K562 (cell line): Measurements from ENCODE around the gene C13orf42. TPM values are rescaled to one million over a fixed set of nuclear protein-coding genes. Genes with fewer than 3 reads are reported as not detected.

ENCODE experiments used
- ATAC-seq: fragments of 200-7000 bp; cut with Tn5 transposase; 3 replicates; pipeline ENCODE4 v1.9.1; 2020; ENCODE audit warnings: moderate library complexity
- BruUV-seq: library from RNA; stranded (reverse); fragments of 400-500 nt; replicated peaks from 2 replicates; lab custom pipeline; 2021; lab: Mats Ljungman, UMichigan
- CTCF ChIA-PET: fragments of 300-600 bp; formaldehyde crosslinking; extraction: SDS; loops from one replicate; lab custom pipeline; 2021; ENCODE audit warnings: low intra/inter-chr PET ratio; lab: Yijun Ruan, JAX
- POLR2A ChIA-PET: fragments of 300-600, 350-650 bp; sonication (Branson Sonifier 250); formaldehyde crosslinking; extraction: SDS; loops from one replicate; lab custom pipeline; 2021; ENCODE audit warnings: antibody characterized with exemption, inconsistent platforms; lab: Yijun Ruan, JAX
- DNase-seq, 4 experiments: peaks; one replicate each; pipeline versions ENCODE4 v3.0.0 to v3.0.0-alpha.2; 2011 to 2018; ENCODE audit warnings: low spot score in 3 of 4, mixed read lengths in 3 of 4; ENCODE audit errors: extremely low read depth in 1 of 4
- FAIRE-seq: peaks from 2 replicates; lab custom pipeline; 2011; peaks lifted over from hg19 to GRCh38; lab: Jason Lieb, UNC
- H2AFZ ChIP-seq: 2 replicates; pipeline ENCODE4 v1.6.0; 2011; ENCODE audit warnings: low read depth, low read length, control low read depth, inconsistent platforms
- H3K27ac ChIP-seq: fragments of 200-600 bp; 3 replicates; pipeline ENCODE4 v1.8.0; 2011; ENCODE audit warnings: low read depth, mild to moderate bottlenecking, control low read depth, inconsistent platforms, low read length, moderate library complexity, mixed read lengths; ENCODE audit errors: extremely low read depth
- H3K27me3 ChIP-seq, 2 experiments: fragments of 300-600 bp in 1 of 2; 2 replicates in 1 of 2; 3 replicates in 1 of 2; pipeline versions ENCODE4 v1.6.0 to v1.8.0; 2011; ENCODE audit warnings: inconsistent platforms in 2 of 2, low read length in 2 of 2, mild to moderate bottlenecking in 1 of 2, mixed read lengths in 1 of 2, moderate library complexity in 1 of 2; ENCODE audit not compliant: control insufficient read depth in 2 of 2, insufficient read depth in 2 of 2
- H3K36me3 ChIP-seq: fragments of 300-600 bp; 3 replicates; pipeline ENCODE4 v1.8.0; 2011; ENCODE audit warnings: mild to moderate bottlenecking, low read length, inconsistent platforms; ENCODE audit not compliant: control insufficient read depth, insufficient read depth
- H3K4me1 ChIP-seq, 2 experiments: fragments of 200-600 bp in 1 of 2; replicated peaks in 1 of 2; 2 replicates in 1 of 2; 3 replicates in 1 of 2; pipeline versions ENCODE4 v1.5.1 to v1.8.0; 2011; ENCODE audit warnings: inconsistent platforms in 2 of 2, low read length in 2 of 2, mild to moderate bottlenecking in 1 of 2, mixed read lengths in 1 of 2, moderate library complexity in 1 of 2; ENCODE audit not compliant: control insufficient read depth in 2 of 2, insufficient read depth in 2 of 2
- H3K4me2 ChIP-seq: 2 replicates; pipeline ENCODE4 v1.6.1; 2011; ENCODE audit warnings: low read length, control low read depth, inconsistent platforms, mixed read lengths; ENCODE audit not compliant: insufficient read depth
- H3K4me3 ChIP-seq: fragments of 200-600 bp; sonication (generic), shearing (Covaris generic); 2 replicates; pipeline ENCODE4 v1.5.1; 2016; ENCODE audit warnings: control low read depth, inconsistent platforms
- H3K79me2 ChIP-seq: fragments of 200-600 bp; 3 replicates; pipeline ENCODE4 v1.8.0; 2011; ENCODE audit warnings: low read length, inconsistent platforms; ENCODE audit not compliant: control insufficient read depth, insufficient read depth
- H3K9ac ChIP-seq, 2 experiments: 2 replicates each; pipeline versions ENCODE4 v1.6.0 to v1.6.1; 2011; ENCODE audit warnings: low read depth in 2 of 2, low read length in 2 of 2, control low read depth in 1 of 2, inconsistent platforms in 1 of 2, mild to moderate bottlenecking in 1 of 2, mixed read lengths in 1 of 2; ENCODE audit not compliant: insufficient read depth in 1 of 2
- H3K9me1 ChIP-seq: one replicate; pipeline ENCODE4 v1.6.0; 2011; ENCODE audit warnings: inconsistent platforms, mild to moderate bottlenecking, low read length, moderate library complexity; ENCODE audit not compliant: control insufficient read depth, insufficient read depth
- H3K9me3 ChIP-seq: replicated peaks from 2 replicates; pipeline ENCODE4 v1.5.1; 2011; ENCODE audit warnings: low read depth, low read length, inconsistent platforms; ENCODE audit not compliant: control insufficient read depth, insufficient read depth
- H4K20me1 ChIP-seq: replicated peaks from 2 replicates; pipeline ENCODE4 v1.6.1; 2011; ENCODE audit warnings: low read length, inconsistent platforms, mixed read lengths; ENCODE audit not compliant: control insufficient read depth, insufficient read depth
- CBFA2T3 ChIP-seq: fragments of 450-650 bp; IDR thresholded peaks from 2 replicates; pipeline ENCODE4 v1.6.1; 2017
- CREM ChIP-seq: IDR thresholded peaks from 2 replicates; pipeline ENCODE4 v1.6.1; 2014; ENCODE audit warnings: antibody characterized with exemption, low read depth
- DPF2 ChIP-seq: fragments of 450-650 bp; IDR thresholded peaks from 2 replicates; pipeline ENCODE4 v1.6.1; 2016
- ETV6 ChIP-seq, 3 experiments: fragments of 150-350 bp in 1 of 3; sonication (generic) in 1 of 3; formaldehyde crosslinking in 1 of 3; IDR thresholded peaks; 2 replicates each; pipeline versions ENCODE4 v1.6.1 to v1.8.0; 2014 to 2022; ENCODE audit warnings: borderline replicate concordance in 2 of 3, low read depth in 2 of 3, antibody characterized with exemption in 1 of 3, low read length in 1 of 3, mild to moderate bottlenecking in 1 of 3, missing genetic modification reagents in 1 of 3
- EZH2 ChIP-seq: IDR thresholded peaks from 2 replicates; pipeline ENCODE4 v1.6.1; 2012; ENCODE audit warnings: low read depth, mild to moderate bottlenecking, inconsistent platforms, low read length, borderline replicate concordance
- FOXP4 ChIP-seq: sonication (generic); formaldehyde crosslinking; IDR thresholded peaks from 2 replicates; pipeline ENCODE4 v1.8.0; 2022; ENCODE audit warnings: mild to moderate bottlenecking, missing genetic modification reagents, borderline replicate concordance
- KAT2B ChIP-seq: IDR thresholded peaks from one replicate; pipeline ENCODE4 v1.6.1; 2012; ENCODE audit warnings: low read depth, mild to moderate bottlenecking, control low read depth, inconsistent platforms, low read length, moderate library complexity
- KLF1 ChIP-seq: fragments of 450-650 bp; IDR thresholded peaks from 2 replicates; pipeline ENCODE4 v1.6.1; 2016; ENCODE audit warnings: missing genetic modification characterization, missing compliant biosample characterization
- POLR2AphosphoS5 ChIP-seq: IDR thresholded peaks from 2 replicates; pipeline ENCODE4 v1.6.1; 2011; ENCODE audit warnings: mild to moderate bottlenecking, low read depth, low read length, moderate library complexity; ENCODE audit not compliant: control insufficient read depth, insufficient read depth
- SMARCE1 ChIP-seq: fragments of 450-650 bp; IDR thresholded peaks from 2 replicates; pipeline ENCODE4 v1.7.1; 2016; ENCODE audit warnings: mild to moderate bottlenecking
- ZFP30 ChIP-seq: fragments of 250-450 bp; sonication (Bioruptor Pico); IDR thresholded peaks from 2 replicates; pipeline ENCODE4 v1.8.0; 2022; ENCODE audit warnings: moderate library complexity, mild to moderate bottlenecking, inconsistent platforms, borderline replicate concordance
- ZNF766 ChIP-seq: fragments of 200-800 bp; sonication (Bioruptor generic); conservative IDR thresholded peaks from 2 replicates; pipeline ENCODE4 v1.6.1; 2016; ENCODE audit warnings: missing genetic modification characterization, missing compliant biosample characterization
- WGBS: fragments of 100-300 bp; shearing (Covaris generic); methylation state at CpG from one replicate; pipeline ENCODE4 v1.1.6; 2016; ENCODE audit warnings: low coverage, mixed read lengths; ENCODE audit not compliant: insufficient coverage; ENCODE audit errors: missing lambda C conversion rate; 5-methylcytosine and 5-hydroxymethylcytosine counted together
- in situ Hi-C: fragments of 300-500 bp; cut with MboI; formaldehyde crosslinking; loops from 4 replicates; pipeline ENCODE4 v1.15.0; 2018; ENCODE audit warnings: inconsistent platforms, mixed read lengths
- intact Hi-C: fragments of 100-400 bp; cut with micrococcal nuclease; formaldehyde crosslinking; loops from 2 replicates; pipeline ENCODE4 v1.14.2; 2022
- polyA plus RNA-seq, 8 experiments: library from polyadenylated mRNA; depleted of rRNA in 4 of 8; stranded (reverse) in 5 of 8; unstranded in 3 of 8; fragments of >200 nt; fragmentation: Nextera tagmentation in 2 of 8; fragmentation: Illumina TruSeq in 1 of 8; extraction: Ambion mirVana in 2 of 8; extraction: Trizol in 1 of 8; gene quantifications; 2 replicates each; pipeline versions ENCODE4 v1.2.1 to v1.2.3, GENCODE V29; 2011 to 2014; ENCODE audit warnings: inconsistent platforms in 1 of 8, missing spikeins in 1 of 8
- total RNA-seq, 7 experiments: library from RNA; depleted of rRNA in 6 of 7; stranded (reverse); fragments of >200 nt in 6 of 7; fragmentation: Illumina TruSeq in 2 of 7; extraction: Trizol in 2 of 7; gene quantifications; 2 replicates each; pipeline versions ENCODE4 v1.2.1 to v1.2.3, GENCODE V29; 2011 to 2021; ENCODE audit warnings: low replicate concordance in 1 of 7
- TF ChIP-seq, protein P1 (sequence below), 2 experiments: fragments of 450-650 bp; IDR thresholded peaks; 2 replicates each; pipeline ENCODE4 v1.6.1; 2018; ENCODE audit warnings: mild to moderate bottlenecking in 2 of 2, low read depth in 1 of 2; ENCODE audit not compliant: partially characterized antibody in 2 of 2

The C13orf42 gene
- total and polyA plus RNA-seq, 9 of the 15 experiments (the other 6 are each of a cell fraction or from before 2014, with no cell fraction given): 0.18 TPM; not detected in 8

DNA sequence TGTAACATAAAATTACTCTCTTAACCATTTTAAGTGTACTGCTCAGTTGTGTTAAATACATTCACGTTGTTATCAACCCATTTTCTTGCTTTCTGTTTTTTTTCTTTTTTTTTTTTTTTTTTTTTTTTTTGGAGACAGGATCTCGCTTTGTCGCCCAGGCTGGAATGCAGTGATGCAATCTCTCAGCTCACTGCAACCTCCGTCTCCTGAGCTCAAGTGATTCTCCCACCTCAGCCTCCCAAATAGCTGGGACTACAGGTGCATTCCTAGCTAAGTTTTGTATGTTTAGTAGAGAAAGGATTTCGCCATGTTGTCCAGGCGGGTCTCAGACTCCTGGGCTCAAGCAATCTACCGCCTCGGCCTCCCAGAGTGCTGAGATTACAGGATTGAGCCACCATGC is 42.5 kb upstream of the C13orf42 start:
- no peak overlapping the region for H3K4me3 ChIP-seq
- BruUV-seq: no TSS peak
- H3K4me1 ChIP-seq: peaks cover 0 to 6% of the 10 kb centered on the region in 2 experiments; a peak in 3 of 5 replicates
- no peaks in the 10 kb centered on the region for H3K9me3 ChIP-seq
- no peaks in the 10 kb centered on the region for H3K36me3 ChIP-seq
- intact Hi-C loops (no loop called here), in situ Hi-C loops (no loop called here)
- no peak overlapping the region for H3K9ac ChIP-seq
- H4K20me1 ChIP-seq: no peaks in the 10 kb centered on the region
- 10% methylated on average over 2 of the region's 8 CpGs for WGBS
- no peaks in the 10 kb centered on the region for H3K9me1 ChIP-seq
- TF ChIP-seq CBFA2T3 (no peak), KAT2B (no peak), FOXP4 (CRISPR knock-in tag) (no peak), POLR2AphosphoS5 (no peak), KLF1 (tag) (no peak), ZNF766 (CRISPR knock-in tag) (no peak), DPF2 (no peak), EZH2 (no peak), ETV6 (IDR thresholded peaks at IDR 0.05; ENCODE audit: borderline replicate concordance in 1 of 2, low read depth in 2 of 2, low read length in 1 of 2) (no peak), ETV6 (CRISPR knock-in tag; IDR thresholded peaks at IDR 0.05; ENCODE audit: borderline replicate concordance) (no peak), CREM (no peak), ZFP30 (CRISPR knock-in tag) (no peak), SMARCE1 (no peak)
- TF ChIP-seq, protein P1, sequence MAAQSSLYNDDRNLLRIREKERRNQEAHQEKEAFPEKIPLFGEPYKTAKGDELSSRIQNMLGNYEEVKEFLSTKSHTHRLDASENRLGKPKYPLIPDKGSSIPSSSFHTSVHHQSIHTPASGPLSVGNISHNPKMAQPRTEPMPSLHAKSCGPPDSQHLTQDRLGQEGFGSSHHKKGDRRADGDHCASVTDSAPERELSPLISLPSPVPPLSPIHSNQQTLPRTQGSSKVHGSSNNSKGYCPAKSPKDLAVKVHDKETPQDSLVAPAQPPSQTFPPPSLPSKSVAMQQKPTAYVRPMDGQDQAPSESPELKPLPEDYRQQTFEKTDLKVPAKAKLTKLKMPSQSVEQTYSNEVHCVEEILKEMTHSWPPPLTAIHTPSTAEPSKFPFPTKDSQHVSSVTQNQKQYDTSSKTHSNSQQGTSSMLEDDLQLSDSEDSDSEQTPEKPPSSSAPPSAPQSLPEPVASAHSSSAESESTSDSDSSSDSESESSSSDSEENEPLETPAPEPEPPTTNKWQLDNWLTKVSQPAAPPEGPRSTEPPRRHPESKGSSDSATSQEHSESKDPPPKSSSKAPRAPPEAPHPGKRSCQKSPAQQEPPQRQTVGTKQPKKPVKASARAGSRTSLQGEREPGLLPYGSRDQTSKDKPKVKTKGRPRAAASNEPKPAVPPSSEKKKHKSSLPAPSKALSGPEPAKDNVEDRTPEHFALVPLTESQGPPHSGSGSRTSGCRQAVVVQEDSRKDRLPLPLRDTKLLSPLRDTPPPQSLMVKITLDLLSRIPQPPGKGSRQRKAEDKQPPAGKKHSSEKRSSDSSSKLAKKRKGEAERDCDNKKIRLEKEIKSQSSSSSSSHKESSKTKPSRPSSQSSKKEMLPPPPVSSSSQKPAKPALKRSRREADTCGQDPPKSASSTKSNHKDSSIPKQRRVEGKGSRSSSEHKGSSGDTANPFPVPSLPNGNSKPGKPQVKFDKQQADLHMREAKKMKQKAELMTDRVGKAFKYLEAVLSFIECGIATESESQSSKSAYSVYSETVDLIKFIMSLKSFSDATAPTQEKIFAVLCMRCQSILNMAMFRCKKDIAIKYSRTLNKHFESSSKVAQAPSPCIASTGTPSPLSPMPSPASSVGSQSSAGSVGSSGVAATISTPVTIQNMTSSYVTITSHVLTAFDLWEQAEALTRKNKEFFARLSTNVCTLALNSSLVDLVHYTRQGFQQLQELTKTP (IDR thresholded peaks at IDR 0.05; ENCODE audit: low read depth in 1 of 2, partially characterized antibody in 2 of 2): no peak
- FAIRE-seq (no peak), ATAC-seq (no peak), DNase-seq (no peak)
- H3K27me3 ChIP-seq: peaks cover 4% of the 10 kb centered on the region in 2 experiments; a peak in 3 of 5 replicates
- H2AFZ ChIP-seq: no peak overlapping the region
- H3K4me2 ChIP-seq: no peak overlapping the region
- POLR2A ChIA-PET: no interaction called here
- CTCF ChIA-PET: no interaction called here
- no peak overlapping the region for H3K27ac ChIP-seq
- H3K79me2 ChIP-seq: no peaks in the 10 kb centered on the region
